Effector memory CD4-positive, alpha-beta T cell (primary cell): Measurements from ENCODE around the gene PXN.
"Not testable (repeated sequence)": the region's sequence is repeated elsewhere in the genome, so short reads cannot be mapped to it uniquely, and the experiment has no call there.

Source experiments
- DNase-seq, 3 donors: peaks; one replicate each; pipeline ENCODE4 v3.0.0-alpha.2; 2020
- H3K27ac ChIP-seq: 2 replicates; pipeline ENCODE4 v1.7.0; 2013; ENCODE audit warnings: mild to moderate bottlenecking, low read length, moderate library complexity; ENCODE audit not compliant: insufficient read depth, poor library complexity, severe bottlenecking
- H3K27me3 ChIP-seq: replicated peaks from 2 replicates; pipeline ENCODE4 v1.7.0; 2013; ENCODE audit warnings: mild to moderate bottlenecking, low read length; ENCODE audit not compliant: insufficient read depth, control insufficient read depth, poor library complexity, severe bottlenecking
- H3K36me3 ChIP-seq: 2 replicates; pipeline ENCODE4 v1.7.0; 2013; ENCODE audit warnings: mild to moderate bottlenecking, low read length, moderate library complexity; ENCODE audit not compliant: control insufficient read depth, insufficient read depth
- H3K4me1 ChIP-seq: 2 replicates; pipeline ENCODE4 v1.7.0; 2013; ENCODE audit warnings: low read length, mild to moderate bottlenecking; ENCODE audit not compliant: control insufficient read depth, insufficient read depth, poor library complexity, severe bottlenecking
- H3K4me3 ChIP-seq: 2 replicates; pipeline ENCODE4 v1.7.0; 2013; ENCODE audit warnings: low read length, low read depth, mild to moderate bottlenecking; ENCODE audit not compliant: insufficient read depth, poor library complexity, severe bottlenecking
- H3K9me3 ChIP-seq: 2 replicates; pipeline ENCODE4 v1.7.0; 2013; ENCODE audit warnings: mild to moderate bottlenecking, low read length, moderate library complexity; ENCODE audit not compliant: control insufficient read depth

Gene PXN

DNA sequence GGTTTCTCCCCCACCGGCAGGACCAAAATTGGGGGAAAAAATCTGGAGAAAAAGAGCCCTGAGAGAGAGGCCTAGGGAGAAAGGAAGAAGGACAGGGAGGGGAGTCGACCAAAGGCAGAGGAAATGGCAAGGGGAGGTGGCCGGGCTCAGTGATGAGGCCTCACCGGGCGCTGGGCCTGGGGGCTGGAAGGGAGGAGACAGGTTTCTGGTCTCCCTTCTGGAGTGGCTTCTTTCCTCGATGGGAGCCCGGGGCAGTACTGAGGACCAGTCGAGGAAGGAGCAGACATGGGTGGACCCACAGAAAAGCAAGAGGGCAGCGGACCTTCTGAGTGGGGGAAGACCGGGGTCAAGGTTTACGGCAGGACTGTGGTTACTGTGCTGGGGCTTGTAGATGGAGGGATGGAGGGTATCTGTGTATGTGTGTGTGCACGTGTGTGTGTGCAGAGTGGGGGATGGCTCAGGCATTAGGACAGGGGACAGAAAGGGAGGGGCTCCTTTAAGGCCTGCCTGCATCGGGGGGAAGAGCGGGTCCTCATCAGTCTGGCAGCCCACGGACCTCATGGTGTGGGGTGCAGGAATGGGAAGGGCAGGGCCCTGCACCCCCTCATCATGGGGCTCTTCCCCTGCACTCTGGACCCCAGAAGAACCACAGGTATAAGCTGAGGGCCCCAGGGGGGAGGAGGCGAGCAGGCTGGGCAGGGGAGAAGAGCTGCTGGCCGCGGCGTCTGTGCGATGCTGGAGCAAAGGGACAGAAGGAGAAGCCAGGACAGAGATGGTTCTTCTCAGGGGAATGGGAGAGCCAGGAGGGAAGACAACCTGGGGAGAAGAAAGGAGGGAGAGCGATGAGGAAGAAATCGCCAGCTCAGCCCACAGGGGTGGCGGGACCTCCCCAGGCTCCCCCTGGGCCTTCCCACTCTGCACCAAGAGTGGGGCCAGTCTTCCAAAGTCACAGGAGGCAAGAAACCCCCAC is 49.5 kb downstream of the PXN start:
- Histone ChIP-seq H3K9me3 (no peaks in the 10 kb centered on the region), H3K4me1 (no peaks in the 10 kb centered on the region), H3K36me3 (peaks cover 85% of the 10 kb centered on the region), H3K4me3 (no peak overlapping the region), H3K27me3 (no peaks in the 10 kb centered on the region), H3K27ac (no peak overlapping the region)
- no peak for DNase-seq

DNA sequence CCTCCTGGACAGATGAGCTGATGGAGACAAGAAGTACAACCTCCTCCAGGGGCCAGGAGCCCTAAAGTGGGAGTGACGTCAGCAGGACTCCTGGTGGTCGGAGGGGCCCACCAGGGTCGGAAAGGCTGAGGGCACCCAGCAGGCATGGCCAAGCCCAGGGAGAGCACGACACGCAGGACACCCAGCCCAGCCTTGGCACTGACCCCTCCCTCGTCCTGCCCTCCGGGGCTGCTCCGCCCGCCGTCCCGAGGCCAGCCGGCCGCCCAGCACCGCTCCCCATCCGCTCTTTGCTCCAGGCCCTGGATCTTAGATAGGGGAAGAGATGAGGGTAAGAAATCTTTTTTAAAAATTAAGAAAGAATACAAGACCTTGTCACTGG is 50.2 kb downstream of the PXN start:
- peaks cover 85% of the 10 kb centered on the region for H3K36me3 ChIP-seq
- DNase-seq = no peak

GRCh38 chr12:120214626-120215356 is 50.7 kb downstream of the PXN start:
- Histone ChIP-seq H3K4me3 (no peak overlapping the region), H3K9me3 (no peaks in the 10 kb centered on the region), H3K4me1 (no peaks in the 10 kb centered on the region), H3K27ac (no peak overlapping the region), H3K27me3 (no peaks in the 10 kb centered on the region), H3K36me3 (peaks cover 84% of the 10 kb centered on the region)
- no peak for DNase-seq

More for the DNA sequence above, 50.2 kb downstream of the PXN start:
- Histone ChIP-seq H3K27ac (no peak overlapping the region), H3K4me1 (no peaks in the 10 kb centered on the region), H3K9me3 (no peaks in the 10 kb centered on the region), H3K27me3 (no peaks in the 10 kb centered on the region), H3K4me3 (no peak overlapping the region)

GRCh38 chr12:120213758-120214157 is 51.8 kb downstream of the PXN start:
- Histone ChIP-seq H3K9me3 (no peaks in the 10 kb centered on the region), H3K4me1 (no peaks in the 10 kb centered on the region), H3K36me3 (peaks cover 74% of the 10 kb centered on the region), H3K27me3 (no peaks in the 10 kb centered on the region), H3K27ac (no peak overlapping the region), H3K4me3 (no peak overlapping the region)
- DNase-seq = no peak

DNA sequence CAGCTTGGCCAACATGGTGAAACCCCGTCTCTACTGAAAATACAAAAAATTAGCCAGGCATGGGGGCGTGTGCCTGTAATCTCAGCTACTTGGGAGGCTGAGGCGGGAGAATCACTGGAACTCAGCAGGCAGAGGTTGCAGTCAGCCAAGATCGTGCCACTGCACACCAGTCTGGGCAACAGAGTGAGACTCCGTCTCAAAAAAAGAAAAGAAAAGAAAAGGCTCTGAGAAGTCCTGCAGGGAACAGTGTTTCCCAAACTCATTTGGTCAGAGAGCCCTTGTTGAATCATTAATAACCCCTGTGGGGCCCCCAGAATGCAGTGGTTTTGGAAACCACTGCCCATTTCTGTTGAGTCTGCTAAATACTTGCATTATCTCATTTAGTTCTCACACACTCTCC is 52.3 kb downstream of the PXN start:
- H3K36me3 ChIP-seq = peaks cover 68% of the 10 kb centered on the region
- not testable (repeated sequence) for H3K4me1 ChIP-seq, H3K27ac ChIP-seq, DNase-seq, H3K4me3 ChIP-seq, H3K27me3 ChIP-seq, H3K9me3 ChIP-seq

GRCh38 chr12:120212301-120212700 is 53.2 kb downstream of the PXN start:
- Histone ChIP-seq H3K27me3 (no peaks in the 10 kb centered on the region), H3K36me3 (peaks cover 68% of the 10 kb centered on the region), H3K9me3 (no peaks in the 10 kb centered on the region), H3K27ac (no peak overlapping the region), H3K4me1 (no peaks in the 10 kb centered on the region), H3K4me3 (no peak overlapping the region)
- no peak for DNase-seq

DNA sequence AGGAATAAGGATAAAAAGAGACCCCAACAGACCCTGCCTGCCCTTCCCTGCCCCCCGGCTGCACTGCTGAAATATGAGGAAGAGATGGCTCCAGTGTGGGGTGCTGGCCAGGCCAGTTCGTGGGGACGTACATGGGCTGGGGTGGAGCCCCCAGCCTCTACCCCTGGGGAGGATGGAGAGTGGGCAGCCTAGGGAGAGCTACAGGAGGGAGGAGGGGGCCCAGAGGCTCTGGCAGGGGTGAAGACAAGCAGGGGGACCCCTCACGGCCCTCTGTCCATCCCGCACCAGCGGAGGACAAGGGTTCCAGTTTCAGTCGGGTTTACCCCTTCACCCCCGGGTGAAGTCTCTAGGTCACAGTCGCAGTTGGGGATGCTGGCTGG is 53.6 kb downstream of the PXN start:
- DNase-seq = no peak
- Histone ChIP-seq H3K27ac (no peak overlapping the region), H3K9me3 (no peaks in the 10 kb centered on the region), H3K4me3 (no peak overlapping the region), H3K4me1 (no peaks in the 10 kb centered on the region), H3K36me3 (peaks cover 68% of the 10 kb centered on the region), H3K27me3 (no peaks in the 10 kb centered on the region)

DNA sequence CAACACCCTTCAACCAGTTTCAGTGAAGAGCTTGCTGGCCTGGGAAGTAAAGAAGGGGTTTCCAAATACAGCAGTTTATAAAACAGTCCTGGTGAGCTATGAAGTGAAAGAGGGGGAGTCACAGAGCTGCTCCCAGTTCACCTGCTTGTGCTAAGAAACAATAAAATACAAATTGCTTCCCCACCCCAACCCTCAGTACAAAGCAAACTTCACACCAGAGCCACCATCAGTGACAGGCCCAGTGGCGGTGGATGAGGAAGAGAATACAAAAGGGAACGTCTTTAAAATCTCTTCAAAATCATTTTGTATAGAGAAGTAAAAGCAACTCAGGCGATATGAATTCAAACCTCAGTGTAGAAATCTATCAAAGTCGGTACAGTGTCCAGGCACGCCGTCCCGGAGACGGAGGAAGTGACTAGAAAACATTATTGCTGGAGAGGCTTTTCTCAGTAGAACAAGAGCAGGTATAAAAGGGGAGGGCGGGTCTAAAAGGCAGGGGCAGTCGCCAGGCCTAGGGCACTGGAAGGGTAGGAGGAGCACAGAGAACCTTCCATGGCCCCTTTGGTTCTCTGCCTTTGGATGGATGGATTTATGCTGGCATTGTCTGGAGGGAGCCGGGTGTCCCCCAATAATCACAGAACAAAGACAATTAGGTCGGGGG is 54.2 kb downstream of the PXN start:
- no peak for DNase-seq
- Histone ChIP-seq H3K36me3 (peaks cover 67% of the 10 kb centered on the region), H3K27ac (no peak overlapping the region), H3K9me3 (no peaks in the 10 kb centered on the region), H3K27me3 (no peaks in the 10 kb centered on the region), H3K4me3 (no peak overlapping the region), H3K4me1 (no peaks in the 10 kb centered on the region)

DNA sequence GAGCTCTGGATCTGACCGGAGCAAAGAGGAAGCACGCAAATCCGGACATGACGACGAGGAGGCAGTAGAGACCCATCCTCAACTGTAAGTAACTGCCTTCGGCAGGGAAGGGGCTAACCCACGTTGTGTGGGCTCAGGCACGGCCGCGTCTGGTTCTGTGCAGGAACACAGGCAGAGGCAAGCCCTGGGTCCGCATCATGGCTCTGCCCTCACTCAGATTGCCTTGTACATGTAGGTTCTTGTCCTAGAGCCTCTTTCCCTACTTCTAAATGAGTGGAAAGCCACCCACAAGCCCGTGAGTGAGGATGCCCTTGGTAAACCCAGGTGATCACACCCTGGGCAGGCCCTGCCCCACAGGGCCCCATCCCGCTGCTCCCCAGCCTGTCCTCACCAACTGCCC is 55.7 kb downstream of the PXN start:
- peaks cover 51% of the 10 kb centered on the region for H3K36me3 ChIP-seq
- no peak for DNase-seq
- no peaks in the 10 kb centered on the region for H3K4me1 ChIP-seq
- no peaks in the 10 kb centered on the region for H3K27me3 ChIP-seq
- H3K9me3 ChIP-seq = no peaks in the 10 kb centered on the region
- no peak overlapping the region for H3K4me3 ChIP-seq
- no peak overlapping the region for H3K27ac ChIP-seq

DNA sequence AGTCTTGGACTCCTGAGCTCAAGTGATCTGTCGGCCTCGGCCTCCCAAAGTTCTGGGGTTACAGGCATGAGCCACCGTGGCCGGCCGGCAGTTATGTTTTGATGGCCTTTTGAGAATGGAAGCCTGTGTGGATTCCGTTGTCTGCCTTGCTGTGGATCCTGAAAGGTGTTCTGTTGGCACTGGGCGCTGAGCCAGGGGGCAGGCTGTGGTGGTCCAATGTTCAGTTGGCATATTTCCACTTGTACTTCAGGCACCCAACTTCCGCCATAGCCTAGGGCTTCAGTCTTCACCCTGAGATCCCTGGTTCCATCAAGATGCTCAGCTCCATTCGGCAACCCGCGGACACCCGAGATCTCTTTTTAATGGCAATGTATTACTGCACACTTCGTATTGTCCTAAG is 58.3 kb downstream of the PXN start:
- Histone ChIP-seq H3K27ac (no peak overlapping the region), H3K9me3 (no peaks in the 10 kb centered on the region), H3K36me3 (peaks cover 27% of the 10 kb centered on the region), H3K4me3 (no peak overlapping the region), H3K4me1 (peaks cover 3% of the 10 kb centered on the region), H3K27me3 (no peaks in the 10 kb centered on the region)
- DNase-seq = no peak
